ENCODE results near the gene BPIFB2. TPM values are rescaled to one million over a fixed set of nuclear protein-coding genes. Genes with fewer than 3 reads are reported as not detected.

The BPIFB2 gene
- polyA plus RNA-seq, 3 donors = not detected

DNA sequence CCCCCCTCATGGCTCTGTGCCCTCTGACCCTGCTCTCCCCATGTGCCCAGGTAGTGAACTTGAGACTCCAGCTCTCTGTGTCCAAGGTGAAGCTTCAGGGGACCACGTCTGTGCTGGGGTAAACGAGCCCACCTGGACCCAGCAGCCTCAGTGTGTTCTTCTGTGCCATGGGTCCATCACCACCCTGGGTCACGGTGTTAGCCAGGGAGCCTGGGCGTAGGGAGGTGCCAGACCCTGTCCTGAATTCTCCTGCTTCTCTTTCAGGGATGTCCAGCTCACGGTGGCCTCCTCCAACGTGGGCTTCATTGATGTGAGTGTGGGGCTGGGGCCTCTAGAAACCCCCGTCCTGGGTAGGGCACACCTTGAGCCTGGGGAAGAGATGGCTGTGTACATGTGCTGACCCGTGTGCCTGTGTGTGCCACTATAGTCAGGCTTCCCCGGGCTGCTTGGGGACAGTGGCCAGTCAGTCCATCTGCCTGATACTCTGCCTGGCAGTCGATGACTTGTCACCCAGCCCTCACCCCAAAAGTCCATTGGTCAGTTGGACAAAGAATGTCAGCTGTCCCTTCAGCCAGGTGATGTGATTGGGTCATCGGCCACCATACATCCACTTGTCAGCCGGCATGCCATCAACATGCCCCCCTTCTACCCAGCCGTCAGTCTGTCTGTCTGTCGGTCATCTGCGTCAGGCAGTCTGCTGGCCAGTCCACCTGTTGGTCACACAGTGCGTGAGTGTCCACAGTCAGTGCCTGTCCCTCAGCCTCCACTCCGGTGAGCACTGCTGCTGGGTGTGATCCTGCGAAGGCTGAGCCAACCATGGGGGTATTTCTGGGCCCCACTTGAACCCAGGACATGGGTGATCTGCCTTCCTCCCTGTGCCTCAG, 13.0 kb downstream of the BPIFB2 start:
- DNase-seq = no peak

DNA sequence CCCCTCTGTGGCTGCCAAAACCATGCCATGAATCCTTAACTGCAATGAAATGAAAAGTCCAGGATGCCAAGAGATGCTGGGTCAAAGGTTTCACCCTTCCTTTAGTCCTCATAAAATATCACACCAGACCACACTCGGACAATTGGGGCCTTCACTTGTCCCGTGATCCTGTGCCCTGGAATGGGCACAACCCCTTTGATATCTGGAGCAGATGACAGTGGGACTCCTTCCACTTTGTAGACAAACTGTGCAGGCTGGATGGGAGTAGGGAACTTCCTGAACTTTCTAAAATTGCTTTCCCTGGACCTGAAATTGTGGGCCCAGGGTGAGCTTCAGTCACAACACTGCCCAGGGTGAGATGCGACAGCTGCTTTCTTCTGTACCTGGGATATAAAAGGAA, 14.4 kb downstream of the BPIFB2 start:
- DNase-seq = no peak

DNA sequence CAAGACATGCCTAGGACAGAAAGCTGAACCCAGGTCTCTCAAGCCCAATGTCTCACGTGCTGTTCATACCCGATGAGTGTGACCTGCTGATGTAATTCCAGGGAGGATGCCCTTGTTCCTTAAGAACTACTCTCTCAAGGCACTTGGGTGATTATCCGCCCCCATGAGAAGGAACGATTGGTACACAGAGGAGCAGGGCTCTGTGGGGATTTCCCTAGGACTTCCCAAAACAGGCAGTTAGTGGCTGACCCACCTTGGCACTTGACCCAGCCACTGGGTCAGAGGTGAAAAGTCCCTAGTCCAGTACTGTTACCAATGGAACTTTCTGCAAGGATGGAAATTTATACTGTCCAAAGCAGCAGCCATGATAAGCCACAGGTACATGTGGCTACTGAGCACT, 14.8 kb downstream of the BPIFB2 start:
- DNase-seq = no peak

DNA sequence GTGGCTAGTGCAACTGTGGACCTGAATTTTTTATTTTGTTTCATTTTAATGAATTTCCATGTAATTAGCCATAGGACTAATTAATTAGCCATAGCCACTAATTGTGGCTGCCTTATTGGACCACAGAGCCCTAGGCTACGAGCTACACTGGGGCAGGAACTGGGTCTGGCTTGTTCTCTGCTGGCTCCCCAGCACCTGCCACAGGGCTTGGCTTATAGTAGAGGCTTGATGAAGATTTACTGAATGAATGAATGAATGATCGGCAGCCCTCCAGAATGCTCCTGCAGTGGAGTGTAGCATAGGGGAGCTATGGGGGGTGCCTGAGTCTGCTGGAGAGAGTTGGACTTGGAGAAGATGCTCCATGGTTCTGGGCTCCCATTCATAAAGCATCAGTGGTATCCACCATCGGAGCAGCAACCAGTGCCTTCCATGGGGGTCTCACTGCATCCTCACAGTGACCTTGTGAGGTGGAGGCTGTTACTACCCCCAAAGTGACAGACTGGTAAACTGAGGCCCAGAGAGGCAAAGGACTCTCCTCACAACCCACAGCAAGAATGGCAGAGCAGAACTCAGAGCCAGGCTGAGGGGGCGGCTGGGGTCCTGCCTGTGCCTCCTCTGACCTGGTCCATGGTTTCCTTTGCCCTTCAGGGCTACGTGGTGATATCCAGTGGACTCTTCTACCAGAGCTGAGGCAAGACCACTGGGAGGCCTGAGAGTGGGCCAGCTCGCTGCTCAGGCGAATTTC, 15.4 kb downstream of the BPIFB2 start:
- no peak for DNase-seq

DNA sequence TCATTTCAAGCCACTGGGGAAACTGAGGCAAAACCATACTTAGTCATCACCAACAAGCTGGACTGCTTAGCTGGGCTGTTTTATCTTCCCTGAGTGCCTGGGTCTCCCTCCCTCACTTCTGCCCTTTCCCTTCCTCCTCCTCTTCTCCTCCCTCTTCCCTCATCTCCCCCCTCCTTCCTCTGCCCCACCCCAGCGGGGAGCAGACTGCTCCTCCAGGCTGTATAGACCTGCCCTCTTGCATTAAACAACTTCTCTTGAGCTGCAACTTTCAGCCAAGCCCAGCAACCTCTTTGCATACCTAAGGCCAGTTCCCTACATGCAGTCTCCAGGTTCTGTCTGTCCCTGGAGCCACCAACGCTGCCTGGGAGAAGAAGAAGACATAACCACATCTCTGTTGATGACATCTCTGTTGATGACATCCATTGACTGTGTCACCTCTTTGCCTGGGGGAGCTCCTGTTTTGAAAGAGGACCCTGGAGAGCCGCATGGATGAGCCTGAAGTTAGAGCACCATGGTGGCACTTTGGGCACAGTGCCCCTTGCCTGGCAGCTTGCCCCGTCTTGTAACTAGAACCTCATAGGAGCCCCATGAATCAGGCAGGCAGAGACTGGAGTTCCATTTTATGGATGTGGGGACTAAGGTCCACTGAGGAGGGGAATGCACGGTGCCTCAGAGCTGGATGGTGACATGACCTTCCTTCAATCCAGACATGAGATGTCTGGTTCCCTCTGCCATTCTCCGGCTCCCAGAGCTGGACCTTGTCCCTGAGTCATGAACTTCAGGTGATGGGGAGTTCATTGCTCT, 16.1 kb downstream of the BPIFB2 start:
- no peak for DNase-seq

DNA sequence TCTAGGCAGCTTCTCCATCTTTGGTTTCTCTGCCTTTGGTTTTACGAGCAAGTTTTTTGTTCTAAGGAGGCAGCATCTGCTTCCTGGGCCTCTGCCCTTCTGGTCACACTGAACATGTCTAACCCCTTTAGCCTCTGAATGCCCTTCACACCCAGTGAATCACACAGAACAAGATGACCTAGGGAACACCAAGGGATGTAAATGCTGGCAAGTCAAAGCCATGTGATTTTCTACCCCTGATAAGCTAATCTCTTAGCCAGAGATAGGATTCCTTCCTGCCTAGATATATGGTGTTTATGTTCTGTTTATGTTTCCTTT, 16.7 kb downstream of the BPIFB2 start:
- no peak for DNase-seq

DNA sequence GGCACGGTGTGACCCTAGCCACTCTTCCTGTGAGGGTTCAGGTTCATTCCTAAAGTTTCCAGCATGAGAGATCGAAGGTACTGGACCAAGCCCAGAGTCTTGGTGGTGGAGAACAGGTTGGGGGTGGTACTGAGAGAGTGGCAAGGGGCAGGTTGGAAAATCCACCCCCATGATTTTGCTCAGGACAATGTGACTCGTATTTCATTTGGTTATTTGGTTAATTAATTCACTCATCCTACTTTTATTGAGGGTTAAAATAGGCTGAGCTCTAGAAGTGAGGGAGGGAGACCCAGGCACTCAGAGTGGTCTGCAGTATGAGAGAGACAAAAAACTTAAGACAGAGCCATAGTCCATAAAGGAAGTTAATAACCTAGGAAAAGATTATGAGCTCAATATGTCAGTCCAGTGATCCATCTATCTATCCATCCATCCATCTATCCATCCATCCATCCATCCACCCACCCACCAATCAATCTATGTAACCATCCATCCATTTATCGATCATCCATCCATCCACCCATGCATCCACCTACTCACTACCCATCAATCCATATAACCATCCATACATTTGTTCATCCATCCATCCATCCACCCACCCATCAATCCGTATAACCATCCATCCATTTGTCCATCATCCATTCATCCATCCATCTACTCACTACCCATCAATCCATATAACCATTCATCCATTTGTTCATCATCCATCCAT, 17.3 kb downstream of the BPIFB2 start:
- DNase-seq = no peak

DNA sequence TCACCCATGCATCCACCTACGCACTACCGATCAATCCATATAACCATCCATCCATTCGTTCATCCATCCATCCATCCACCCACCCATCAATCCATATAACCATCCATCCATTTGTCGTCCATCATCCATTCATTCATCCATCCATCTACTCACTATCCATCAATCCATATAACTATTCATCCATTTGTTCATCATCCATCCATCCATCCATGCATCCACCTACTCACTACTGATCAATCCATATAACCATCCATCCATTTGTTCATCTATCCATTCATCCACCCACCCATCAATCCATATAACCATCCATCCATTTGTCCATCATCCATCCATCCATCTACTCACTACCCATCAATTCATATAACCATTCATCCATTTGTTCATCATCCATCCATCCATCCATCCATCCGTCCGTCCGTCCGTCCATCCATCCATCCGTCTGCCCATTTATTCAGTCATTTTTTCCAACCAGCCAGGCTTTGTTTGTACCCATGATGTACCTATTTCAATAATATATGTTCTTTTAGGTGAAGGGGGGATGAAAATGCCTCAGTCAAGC, 17.9 kb downstream of the BPIFB2 start:
- DNase-seq = no peak

DNA sequence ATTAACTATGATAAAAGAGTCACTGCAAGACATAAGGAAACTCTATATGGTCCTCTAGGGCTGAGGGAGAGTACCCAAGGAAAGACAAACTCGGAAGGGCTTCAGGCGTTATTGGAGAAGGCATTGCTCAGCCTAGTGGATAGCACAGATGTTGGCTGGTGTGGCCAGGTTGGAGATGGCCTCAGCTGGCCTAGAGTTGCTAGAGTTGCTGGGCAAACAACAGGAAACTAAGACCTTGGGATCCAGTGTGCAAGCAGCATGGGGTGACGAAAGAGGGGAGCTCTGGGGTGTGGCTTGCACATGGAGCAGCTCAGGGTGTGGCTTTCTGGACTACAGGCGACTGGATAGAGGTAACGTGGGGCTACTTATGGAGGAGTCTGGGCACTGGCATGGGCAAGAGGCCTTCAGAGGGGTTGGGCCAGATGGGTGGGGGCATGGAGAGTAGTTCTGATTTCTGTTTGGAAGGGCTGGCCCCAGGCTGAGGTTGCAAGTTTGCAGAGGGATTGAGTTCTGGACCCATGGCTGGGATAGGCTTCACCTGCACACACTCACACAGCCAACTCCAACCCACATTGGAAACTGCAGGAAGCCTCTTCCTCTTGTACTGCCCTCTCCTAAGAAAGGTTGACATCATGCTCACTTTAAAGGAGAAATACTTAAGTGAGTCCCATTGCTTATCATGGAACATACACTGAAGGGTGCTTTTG, 18.7 kb downstream of the BPIFB2 start:
- no peak for DNase-seq

DNA sequence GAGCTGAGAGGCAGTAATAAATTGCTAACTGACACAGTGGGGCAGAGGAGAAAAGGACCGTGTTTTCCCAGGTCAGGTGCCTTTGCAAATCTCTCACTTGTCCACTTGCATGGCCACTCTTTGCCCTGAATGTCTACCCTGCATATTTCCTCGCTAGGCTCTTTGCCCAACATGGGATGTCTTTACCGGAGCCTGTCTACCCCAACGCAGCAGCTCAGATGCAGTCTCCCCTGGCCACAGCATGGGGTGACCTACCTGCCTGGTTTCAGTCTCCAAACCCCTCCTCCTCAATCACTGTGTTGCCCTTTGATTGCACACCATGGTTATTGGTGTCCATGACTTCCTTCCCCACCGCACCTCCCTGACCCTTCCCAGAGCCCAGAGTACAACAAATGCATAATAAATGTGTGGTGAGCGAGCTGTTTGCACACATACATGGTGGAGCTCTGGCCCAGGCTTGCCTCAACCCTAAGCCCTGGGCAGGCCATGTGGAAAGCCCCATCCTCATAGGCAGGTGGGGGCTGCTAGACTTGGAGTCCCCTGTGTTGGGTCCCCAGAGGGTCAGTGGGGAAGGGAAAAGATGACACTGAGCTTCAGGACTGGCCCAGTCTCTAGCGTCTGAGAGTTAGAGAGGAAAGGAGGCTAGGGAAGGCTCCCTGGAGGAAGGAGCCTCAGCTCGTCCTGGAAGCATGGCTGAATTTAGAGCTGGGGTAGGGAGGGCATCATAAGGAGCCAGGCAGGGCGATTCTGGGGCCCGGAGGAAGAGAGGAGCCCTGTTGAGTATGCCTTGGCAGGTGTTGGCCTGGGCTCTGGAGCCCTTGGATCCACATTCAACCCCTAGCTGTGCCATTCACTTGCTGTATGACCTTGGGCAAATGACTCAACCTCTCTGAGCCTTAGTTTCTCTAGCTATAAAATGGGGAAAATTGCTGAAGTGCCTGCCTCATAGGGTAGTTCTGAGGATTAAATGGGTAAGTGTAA, 19.6 kb downstream of the BPIFB2 start:
- DNase-seq = no peak

DNA sequence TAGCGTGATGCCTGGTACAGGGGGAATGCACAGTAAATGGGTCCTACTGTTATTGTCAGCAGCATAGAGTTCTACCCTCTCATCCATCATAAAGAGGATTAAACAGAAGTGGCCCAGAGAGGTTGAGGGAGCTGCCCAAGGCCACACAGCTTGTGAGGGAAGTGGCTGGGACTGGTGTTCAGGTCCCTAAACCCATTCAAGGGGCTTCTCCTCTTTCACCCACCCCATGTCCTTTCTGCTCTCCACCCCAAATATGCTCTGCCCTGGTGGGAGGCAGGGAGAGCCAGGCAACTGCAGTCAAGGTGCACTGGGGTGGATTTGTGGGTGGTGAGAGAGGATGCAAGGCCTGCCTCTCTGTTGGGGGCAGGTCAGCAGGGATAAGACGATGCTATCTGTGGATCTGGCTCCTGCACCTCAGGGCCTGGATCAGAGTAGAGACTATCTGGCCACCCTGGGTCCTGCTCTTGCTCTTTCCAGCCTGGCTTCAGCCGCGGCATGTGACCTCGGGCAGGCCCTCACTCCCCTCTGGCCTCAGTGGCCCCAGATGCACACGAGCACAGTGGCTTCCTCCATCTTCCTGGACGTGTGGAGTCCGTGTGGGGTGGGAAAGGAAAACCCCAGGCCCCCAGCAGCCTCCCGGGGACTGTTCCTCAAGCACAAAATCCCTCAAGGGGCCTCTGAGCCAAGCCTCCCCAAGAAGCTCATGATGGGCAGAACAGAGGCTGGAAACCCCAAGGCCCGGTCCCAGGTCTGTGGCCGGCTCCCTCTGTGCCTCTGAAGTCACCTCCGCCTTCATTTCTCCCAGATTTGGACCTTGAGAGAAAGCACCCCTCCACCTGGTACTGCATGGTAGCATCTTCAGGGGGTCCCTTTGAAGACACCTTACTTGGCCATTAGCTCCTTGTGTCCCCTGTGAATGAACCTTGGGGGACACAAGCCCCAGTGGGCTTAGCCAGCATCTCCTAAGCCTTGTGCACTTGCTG, 20.6 kb downstream of the BPIFB2 start:
- DNase-seq = no peak

DNA sequence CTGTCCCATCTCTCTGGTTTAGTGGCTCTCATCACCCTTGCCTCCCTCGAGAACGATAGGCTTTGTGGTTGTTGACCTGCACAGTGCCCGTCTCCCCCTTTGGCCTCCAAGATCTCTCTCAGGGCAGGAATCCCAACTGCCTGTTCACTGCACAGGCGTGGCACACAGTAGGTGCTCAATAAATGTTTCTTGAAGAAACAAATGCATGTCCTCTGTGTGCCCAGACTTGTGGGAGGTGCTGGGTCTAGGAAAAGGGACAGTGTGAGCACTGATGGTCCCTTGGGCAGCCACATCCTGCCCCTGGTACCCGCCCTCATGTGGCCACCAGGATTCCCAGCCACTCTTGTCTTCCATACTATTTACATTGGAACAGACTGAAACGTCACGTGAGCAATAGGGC, 21.4 kb downstream of the BPIFB2 start:
- DNase-seq = no peak

DNA sequence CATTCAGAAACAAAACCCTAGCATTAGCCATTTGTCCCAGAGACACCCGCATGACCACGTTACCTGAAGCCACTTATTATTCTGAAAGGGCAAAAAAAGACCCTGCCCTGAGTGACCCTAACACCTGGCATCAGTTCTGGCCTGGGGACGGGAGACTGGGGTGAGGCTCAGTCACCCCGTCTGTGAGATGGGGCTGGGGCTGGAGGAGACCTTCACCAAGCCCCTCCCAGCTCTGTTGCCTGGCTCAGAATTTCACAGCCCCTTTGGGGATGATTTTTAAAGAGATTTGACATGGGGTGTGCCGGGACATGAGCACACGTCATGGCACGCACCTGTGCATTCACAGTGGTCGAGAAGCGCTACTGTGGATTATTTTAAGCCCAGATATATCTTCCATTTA, 22.6 kb downstream of the BPIFB2 start:
- no peak for DNase-seq

DNA sequence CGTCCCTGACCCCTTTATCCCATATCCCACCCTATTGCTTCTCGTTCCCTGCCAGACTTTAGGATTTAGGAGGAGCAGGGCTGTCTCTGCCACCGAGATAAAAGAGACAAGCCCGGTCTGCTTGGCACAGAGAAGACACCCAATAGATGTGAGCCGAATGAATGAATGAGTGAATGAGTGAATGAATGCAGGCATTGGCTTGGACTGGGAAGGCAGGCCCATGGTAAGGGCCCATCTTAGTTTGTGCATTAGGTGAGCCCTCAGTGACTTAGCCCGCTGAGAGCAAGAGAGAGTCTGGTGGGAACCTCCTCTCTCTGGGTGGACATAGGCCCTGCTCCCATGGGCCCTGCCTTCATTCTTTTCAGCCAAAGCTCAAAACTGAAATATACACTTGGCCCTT, 23.1 kb downstream of the BPIFB2 start:
- no peak for DNase-seq

DNA sequence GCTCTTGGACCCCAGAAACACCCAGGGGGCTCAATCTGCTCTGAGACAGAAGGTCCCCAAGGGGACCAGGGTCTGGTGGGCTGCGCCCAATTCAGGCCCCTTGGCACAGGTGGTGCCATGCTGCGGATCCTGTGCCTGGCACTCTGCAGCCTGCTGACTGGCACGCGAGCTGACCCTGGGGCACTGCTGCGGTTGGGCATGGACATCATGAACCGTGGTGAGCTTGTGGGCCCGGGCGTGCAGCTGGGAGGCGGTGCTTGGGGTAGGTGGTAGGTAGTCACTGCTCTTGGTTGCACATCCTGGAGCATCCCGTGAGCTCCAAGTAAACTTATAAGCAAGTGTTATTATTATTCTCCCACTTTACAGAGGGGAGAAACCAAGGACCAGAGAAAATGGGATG, 24.0 kb downstream of the BPIFB2 start, which contains the start of gene BPIFB6:
Gene BPIFB6 (plus strand): TSS at position 118 of the 400 bp plus-strand sequence. CDS start 0 bp downstream, at position 118.
- DNase-seq = no peak

DNA sequence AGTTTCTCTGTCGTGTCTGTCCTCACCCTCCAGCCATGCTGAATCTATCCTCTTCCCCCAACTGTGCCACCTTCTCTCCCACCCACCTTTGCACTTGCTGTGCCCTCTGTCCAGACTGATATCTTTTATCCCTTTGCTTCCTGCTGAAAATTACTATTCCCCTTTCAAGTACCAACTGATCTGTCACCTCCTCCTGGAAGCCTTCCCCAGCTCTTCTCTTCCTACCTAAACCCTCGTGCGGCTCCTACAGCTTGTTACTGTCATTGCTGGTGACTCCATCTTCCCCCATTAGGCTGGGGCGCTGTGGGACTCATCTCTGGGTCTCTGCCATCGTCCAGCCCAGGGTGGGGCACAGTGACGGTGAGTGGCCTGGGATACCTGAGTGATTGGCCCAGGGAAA, 25.1 kb downstream of the BPIFB2 start:
- no peak for DNase-seq

DNA sequence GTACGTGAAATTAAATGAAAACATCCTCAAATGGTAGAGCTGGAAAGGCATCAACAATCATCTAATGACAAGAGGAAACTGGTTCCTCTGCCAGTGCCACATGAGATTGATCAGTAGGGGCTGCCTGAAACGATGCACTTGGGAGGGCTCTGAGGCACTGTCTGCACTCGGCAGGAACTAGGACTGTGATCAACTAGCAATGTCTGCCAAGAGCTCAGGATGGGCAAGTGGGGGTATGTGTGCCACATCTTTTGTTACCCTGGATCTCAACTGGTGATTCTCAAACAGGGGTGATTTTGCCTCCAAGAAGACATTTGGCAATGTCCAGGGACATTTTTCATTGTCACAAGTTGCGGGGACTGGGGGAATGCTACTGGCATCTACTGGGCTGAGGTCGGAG, 25.9 kb downstream of the BPIFB2 start:
- DNase-seq = no peak

DNA sequence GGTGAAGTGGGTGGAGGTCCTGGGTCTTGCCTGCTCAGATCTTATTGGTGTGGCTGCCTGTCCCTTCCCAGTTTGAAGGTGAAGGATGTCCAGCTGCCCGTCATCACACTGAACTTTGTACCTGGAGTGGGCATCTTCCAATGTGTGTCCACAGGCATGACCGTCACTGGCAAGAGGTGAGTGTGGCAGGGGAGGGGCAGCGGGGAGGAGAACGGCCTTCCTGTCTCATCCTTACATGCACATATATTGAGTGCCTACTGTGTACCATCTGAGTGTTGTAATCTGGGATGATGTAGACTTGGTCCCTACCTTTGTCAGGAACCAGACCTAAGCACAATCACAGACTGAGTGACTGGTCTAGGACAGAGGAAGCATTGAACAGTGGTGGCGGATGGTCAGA, 26.6 kb downstream of the BPIFB2 start:
- no peak for DNase-seq

Data from renal pelvis (tissue), 4 donors.